ENCODE measurements around the gene XXYLT1.

DNA sequence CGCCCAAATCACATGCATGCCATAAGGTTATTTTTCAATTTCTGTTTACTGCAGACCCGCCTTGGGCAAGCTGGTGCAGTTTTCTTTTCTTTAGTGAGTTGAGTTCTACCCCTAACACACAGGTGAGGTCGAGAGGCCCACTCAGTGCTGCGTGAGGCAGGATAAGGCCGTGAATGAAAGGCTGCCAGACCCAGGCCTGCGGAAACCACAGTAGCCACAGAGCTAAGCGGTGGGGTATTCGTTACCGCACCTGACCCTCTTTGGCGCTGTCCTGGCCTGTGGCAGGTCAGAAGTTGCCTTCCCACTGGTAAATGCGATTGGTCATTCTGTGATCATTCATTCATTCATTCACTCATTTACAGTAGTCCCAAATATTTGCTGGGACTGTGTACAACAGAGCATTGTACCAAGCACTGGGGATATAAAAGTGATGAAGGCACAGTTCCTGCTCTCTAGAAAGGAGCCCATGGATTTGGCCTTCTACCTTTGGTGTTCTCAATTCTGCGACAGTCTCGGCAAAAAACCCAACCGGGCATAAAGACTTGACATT lies 144.8 kb downstream of the XXYLT1 start:
- TF ChIP-seq, protein P1, sequence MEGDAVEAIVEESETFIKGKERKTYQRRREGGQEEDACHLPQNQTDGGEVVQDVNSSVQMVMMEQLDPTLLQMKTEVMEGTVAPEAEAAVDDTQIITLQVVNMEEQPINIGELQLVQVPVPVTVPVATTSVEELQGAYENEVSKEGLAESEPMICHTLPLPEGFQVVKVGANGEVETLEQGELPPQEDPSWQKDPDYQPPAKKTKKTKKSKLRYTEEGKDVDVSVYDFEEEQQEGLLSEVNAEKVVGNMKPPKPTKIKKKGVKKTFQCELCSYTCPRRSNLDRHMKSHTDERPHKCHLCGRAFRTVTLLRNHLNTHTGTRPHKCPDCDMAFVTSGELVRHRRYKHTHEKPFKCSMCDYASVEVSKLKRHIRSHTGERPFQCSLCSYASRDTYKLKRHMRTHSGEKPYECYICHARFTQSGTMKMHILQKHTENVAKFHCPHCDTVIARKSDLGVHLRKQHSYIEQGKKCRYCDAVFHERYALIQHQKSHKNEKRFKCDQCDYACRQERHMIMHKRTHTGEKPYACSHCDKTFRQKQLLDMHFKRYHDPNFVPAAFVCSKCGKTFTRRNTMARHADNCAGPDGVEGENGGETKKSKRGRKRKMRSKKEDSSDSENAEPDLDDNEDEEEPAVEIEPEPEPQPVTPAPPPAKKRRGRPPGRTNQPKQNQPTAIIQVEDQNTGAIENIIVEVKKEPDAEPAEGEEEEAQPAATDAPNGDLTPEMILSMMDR (IDR thresholded peaks at IDR 0.05): no peak
- no peak for TF ChIP-seq POLR2A (IDR thresholded peaks at IDR 0.05)
